Urinary bladder (tissue), 4 donors: ENCODE data around the gene PYGM. TPM values are rescaled to one million over a fixed set of nuclear protein-coding genes. Genes with fewer than 3 reads are reported as not detected.

Source experiments
- DNase-seq: peaks from one replicate; pipeline ENCODE4 v3.0.0-alpha.2; 2015; ENCODE audit errors: extremely low spot score
- H3K27ac ChIP-seq: one replicate; pipeline ENCODE4 v1.5.1; 2013; ENCODE audit warnings: low read depth, mild to moderate bottlenecking, moderate library complexity
- H3K36me3 ChIP-seq: one replicate; pipeline ENCODE4 v1.6.1; 2013; ENCODE audit warnings: mild to moderate bottlenecking, moderate library complexity; ENCODE audit not compliant: insufficient read depth
- H3K4me1 ChIP-seq: one replicate; pipeline ENCODE4 v1.6.1; 2013; ENCODE audit warnings: mild to moderate bottlenecking, moderate library complexity; ENCODE audit not compliant: insufficient read depth
- H3K4me3 ChIP-seq: one replicate; pipeline ENCODE4 v1.5.1; 2013; ENCODE audit warnings: low read depth, low read length
- whole genome bisulfite sequencing: extraction: QIAGEN DNeasy Blood & Tissue Kit; methylation state at CpG from one replicate; pipeline ENCODE4 v1.1.7; 2013; 5-methylcytosine and 5-hydroxymethylcytosine counted together
- polyA plus RNA-seq: library from polyadenylated mRNA; stranded (reverse); fragments of 200-250 nt; gene quantifications from one replicate; pipeline ENCODE4 v1.2.3, GENCODE V29; 2013
- total RNA-seq: library from RNA; depleted of rRNA; stranded (reverse); fragments of >200 nt; gene quantifications from one replicate; pipeline ENCODE4 v1.2.3, GENCODE V29; 2014
- donor health status: healthy with polysubstance abuse.
- donor health status: healthy.

Gene PYGM
- total and polyA plus RNA-seq, 2 donors = 15.1 to 33.6 TPM

DNA sequence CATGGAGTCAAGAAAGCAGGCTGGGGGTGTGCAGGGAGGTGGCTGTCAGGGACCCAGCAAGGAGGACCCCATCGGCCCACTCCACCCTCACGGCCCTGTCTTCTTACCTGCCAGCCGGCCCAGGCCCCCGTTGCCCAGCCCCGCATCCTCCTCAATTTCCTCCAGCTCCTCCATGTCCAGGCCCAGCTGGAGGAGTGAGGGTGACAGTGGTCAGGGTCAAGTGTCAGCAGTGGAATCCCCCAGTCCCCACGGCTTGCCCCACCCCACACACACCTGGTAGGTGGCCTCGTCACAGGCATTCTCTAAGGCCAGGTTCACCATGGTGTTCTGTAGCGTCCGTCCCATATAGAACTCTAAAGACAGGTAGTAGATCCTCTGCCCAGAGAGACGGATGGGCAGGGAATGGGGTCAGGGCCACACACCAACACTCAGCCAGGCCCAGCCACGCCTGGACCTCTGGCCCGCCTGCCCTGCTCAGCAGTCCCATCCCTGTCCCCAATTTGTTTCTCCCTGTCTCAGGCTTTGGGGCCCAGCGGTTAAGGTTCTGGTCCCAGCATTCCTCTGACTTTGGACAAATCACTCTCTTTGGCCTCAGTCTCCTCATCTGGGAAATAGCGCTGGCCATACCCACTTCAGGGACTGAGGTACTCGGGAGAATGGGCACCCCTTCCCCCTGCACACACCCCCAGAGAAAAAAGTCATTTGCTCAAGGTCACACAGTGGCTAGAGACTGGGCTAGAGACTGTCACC, 1.3 kb downstream of the PYGM start:
- no peak for DNase-seq
- no peak overlapping the region for H3K27ac ChIP-seq
- H3K4me1 ChIP-seq = no peaks in the 10 kb centered on the region
- H3K36me3 ChIP-seq = no peaks in the 10 kb centered on the region
- H3K4me3 ChIP-seq = no peak overlapping the region
- 89% methylated on average over 15 of the region's 15 CpGs for WGBS

DNA sequence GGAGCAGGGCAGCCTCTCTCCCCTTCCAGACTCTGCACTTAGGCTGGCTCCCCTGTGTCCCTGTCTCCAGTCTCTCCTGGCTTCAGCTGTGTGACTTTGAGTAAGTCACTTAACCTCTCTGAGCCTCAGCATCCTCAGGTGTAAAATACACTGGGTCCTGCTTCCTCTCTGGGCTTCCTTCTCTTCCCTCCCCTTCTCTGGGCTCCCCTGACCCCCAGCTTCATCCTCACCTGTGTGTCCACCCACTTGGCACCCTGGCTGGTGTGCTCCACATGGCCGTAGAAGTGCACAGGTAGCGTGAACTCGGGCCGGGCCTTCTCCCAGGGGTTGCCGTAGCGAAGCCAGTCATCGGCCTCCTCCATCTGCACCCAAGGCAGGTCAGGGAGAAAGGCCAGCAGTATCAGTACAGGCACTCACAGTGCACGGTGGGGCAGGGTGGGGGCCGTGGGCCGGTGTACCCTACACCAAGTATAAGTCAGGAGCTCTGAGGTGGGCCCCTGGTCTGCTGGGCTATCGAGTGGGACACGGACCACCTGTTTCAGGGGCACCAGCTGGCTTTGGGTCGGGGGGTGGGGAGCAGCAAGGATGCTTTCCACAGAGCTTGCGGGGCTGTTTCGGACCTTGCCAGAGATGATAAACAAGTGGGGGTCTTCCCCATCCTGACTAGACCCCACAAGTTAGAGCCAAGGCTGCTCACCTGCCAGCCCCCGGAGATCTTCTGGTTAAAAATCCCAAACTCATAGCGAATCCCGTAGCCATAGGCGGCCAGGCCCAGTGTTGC, 2.0 kb downstream of the PYGM start:
- 87% methylated on average over 19 of the region's 19 CpGs for WGBS
- Histone ChIP-seq H3K36me3 (no peaks in the 10 kb centered on the region), H3K27ac (no peak overlapping the region), H3K4me3 (no peak overlapping the region), H3K4me1 (no peaks in the 10 kb centered on the region)
- DNase-seq = no peak

DNA sequence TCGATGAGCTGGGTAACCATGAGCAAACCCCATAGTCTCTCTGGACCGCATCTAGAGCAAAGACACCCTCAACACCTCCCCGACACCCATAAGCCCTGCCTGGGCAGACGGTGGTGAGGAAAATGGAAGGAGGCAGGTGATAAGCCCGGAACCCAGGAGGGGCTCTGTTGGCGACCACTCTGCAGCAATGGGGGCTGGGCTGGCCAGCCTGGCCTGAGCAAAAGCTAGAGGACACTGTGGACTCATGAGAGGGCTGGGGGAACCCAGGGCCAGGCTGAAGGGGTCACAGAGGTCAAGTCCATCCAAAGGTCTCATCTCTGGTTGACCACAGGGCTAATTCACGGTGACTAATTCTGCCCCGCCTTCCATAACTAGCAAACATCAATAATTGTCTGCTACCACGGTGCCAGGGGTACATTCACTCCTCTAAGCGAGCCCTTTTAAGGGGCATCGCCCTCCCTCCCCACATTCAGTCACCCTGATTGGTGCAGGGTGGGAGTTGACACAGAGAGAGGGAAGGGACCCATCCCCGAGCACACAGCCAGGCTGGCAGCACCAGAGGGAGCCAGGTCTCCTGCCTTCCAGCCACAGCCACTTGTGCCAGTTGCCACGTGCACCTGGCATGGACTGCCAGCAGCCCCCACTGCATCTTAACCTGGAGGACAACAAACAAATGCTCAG, 4.0 kb downstream of the PYGM start:
- Histone ChIP-seq H3K27ac (no peak overlapping the region), H3K4me3 (no peak overlapping the region), H3K36me3 (no peaks in the 10 kb centered on the region), H3K4me1 (no peaks in the 10 kb centered on the region)
- WGBS = 87% methylated on average over 13 of the region's 13 CpGs
- DNase-seq = no peak

DNA sequence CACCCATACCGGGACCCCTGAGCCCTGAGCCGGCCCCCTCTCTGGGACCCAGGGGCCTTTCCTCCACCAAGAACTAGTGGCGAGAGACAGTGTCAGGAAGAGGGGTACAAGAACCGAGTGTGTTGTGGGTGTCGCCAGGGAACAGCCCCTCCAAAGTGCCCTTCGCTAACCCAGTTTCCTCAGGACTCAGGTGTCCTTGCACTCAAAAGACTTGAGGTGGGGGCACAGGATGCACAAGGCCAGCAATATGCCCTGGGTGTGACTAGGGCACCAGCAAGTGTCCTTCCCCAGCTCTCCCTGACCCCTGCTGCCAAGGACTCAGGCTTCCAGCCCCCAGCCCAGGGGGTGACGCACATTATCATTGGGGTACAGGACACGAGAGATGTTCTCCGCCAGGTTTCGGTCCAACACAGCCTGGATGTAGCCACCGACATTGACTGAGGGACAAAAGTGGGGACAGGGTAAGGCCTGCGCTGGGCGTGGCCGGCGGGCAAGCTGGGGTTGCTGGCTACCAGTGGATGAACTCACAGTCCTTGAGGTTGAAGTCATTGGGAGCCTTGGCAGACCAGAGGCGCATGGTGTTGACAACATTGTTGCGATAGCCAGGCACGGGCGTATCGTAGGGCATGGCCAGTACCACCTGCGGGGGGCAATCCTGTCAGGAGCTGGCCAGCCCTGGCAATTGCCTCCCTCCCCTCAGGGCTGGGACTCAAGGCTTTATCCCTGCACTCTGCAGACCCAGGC, 4.7 kb downstream of the PYGM start:
- no peaks in the 10 kb centered on the region for H3K36me3 ChIP-seq
- H3K4me1 ChIP-seq = no peaks in the 10 kb centered on the region
- WGBS = 90% methylated on average over 21 of the region's 21 CpGs
- DNase-seq = no peak
- H3K4me3 ChIP-seq = no peak overlapping the region
- no peak overlapping the region for H3K27ac ChIP-seq

DNA sequence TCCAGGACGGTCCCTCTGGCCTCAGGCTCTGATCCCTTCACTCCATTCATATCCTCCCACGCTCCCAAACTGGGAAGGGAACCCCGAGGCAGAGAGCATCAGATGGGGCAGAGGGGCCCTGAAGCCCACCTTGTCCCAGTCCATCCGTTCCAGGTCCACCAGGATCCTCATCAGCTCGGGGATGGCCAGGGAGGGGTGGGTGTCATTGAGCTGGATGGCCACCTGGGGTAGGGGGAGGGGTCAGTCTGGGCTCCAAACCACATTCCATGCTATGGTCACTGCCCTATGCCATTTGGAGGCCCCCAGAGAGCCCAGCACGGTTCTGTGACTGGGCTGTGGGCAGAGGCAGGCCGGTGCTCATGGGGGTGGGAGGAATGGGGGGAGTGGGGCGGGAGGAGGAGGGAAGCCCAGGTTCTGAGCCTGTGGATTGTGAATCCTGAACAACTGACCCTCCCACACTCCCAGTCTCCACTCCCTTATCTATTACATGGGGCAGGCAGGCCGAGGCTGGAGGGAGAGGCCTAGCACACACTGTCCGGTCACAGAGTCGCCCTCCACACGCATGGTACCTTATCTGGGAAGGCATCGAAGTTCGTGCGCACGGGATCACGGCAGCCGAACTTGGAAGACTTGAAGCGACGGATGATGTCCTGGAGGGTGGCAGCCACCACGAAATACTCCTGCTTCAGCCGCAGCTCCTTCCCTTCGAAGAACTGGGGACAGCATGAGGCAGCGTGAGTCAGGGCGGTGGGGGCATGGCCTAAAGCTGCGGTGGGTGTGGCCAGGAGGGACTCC, 5.5 kb downstream of the PYGM start:
- Histone ChIP-seq H3K36me3 (no peaks in the 10 kb centered on the region), H3K4me3 (no peak overlapping the region), H3K4me1 (no peaks in the 10 kb centered on the region), H3K27ac (no peak overlapping the region)
- WGBS = 84% methylated on average over 26 of the region's 26 CpGs
- no peak for DNase-seq

DNA sequence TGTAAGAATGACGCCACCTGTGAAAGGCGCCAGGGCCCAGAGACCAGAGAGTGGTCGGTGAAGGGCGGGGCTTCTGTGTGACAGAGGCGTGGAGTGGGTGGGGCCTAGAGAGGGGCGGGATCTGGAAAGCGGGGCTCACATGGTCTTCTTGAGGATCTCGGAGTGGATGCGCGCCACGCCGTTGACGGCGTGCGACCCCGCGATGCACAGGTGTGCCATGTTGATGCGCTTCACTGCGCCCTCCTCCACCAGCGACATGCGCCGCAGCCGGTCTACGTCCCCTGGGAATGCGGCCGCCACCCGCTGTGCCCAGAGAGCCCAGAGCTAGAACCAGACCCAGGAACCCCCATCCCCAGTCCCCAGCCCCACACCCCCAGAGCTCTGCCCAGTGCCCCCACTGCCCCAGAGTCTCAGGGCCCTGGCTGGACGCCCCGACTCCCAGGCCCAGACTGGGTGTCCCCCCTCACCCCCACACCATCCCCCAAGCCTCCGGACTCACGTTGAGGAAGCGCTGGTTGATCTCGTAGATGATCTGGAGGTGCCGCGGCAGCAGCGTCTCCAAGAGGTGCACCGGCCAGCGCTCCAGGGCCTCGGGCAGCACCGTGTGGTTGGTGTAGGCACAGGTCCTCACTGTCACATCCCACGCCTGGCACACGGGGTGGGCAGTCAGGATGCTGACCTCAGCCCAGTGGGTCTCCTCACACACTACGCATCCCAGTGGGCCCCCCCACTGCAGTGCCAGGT, 6.2 kb downstream of the PYGM start:
- 92% methylated on average over 43 of the region's 43 CpGs for WGBS
- H3K4me3 ChIP-seq = no peak overlapping the region

DNA sequence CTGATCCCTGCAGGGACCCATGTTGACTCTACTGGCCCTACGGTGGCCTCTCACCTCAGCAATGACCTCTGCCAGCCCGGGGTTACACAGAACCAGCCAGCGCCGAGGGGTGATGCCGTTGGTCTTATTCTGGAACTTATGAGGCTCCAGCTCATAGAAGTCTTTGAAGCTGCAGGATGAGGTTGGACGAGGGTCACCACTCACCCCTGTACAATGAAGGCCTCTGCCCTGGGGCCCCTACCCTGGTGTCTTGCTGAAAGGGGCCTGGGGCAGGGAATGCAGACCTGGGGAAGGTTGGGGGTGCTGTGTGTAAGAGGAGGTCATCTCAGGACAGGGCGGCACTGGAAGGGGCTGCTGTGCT, 6.8 kb downstream of the PYGM start:
- 90% methylated on average over 7 of the region's 7 CpGs for WGBS
- H3K27ac ChIP-seq = no peak overlapping the region
- H3K4me1 ChIP-seq = no peaks in the 10 kb centered on the region
- no peak overlapping the region for H3K4me3 ChIP-seq
- no peak for DNase-seq
- no peaks in the 10 kb centered on the region for H3K36me3 ChIP-seq

More for the DNA sequence above, 6.2 kb downstream of the PYGM start:
- DNase-seq = no peak
- no peak overlapping the region for H3K27ac ChIP-seq
- H3K36me3 ChIP-seq = no peaks in the 10 kb centered on the region
- no peaks in the 10 kb centered on the region for H3K4me1 ChIP-seq

DNA sequence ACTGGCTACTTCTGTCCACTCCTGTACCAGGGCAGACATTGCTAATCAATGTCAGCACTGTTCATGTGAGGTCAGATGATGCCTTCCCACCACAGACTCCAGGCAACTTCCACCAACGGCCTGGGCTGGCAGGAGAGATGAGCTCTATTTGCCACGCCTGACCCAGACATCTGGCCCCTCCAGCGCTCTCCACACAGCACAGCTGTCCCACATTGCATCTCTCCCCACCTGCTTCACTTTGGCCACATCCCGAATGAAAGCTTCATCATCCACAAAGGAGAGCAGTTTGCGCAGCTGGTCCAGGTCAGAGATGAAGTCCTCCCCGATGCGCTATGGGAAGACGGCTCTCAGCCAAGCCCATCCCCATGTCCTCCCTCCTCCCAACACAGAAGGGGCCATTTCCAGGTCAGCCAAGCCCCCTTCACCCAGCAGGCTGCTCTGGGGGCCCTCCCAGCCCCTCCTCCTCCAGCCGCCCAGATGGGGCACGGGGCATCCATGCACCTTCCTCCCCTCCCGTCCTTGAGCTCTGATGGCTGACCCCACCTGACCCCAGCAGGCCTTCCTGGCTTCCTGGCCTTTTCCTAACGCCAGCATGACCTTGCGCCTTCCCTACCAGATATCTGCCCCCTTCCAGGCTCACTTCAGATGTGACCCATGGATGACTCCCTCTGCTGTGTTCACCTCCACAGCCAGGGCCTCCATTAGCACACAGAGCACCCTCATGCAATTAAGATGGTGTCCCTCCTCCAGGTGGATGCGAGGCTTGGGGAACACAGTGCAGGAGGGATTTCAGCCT, 7.4 kb downstream of the PYGM start:
- Histone ChIP-seq H3K4me3 (no peak overlapping the region), H3K4me1 (no peaks in the 10 kb centered on the region), H3K36me3 (no peaks in the 10 kb centered on the region), H3K27ac (no peak overlapping the region)
- 81% methylated on average over 14 of the region's 14 CpGs for WGBS
- no peak for DNase-seq

DNA sequence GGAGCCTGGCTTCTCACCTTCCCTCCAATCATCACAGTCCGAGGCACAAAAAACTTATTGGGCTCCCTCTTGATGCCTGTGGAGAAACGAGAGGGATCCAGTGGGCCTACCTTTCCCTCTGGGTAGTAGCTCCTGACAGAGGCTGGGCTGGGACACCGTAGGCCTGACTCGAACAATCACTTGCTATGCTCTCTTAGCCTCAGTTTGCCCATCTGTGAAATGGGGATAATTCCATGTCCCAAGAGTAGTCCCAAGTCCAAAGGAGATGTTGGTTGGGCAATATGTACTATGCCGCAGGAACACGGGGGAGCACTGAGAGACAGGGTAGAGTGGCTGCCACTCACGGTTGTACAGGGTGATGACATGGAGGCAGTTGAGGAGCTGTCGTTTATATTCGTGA, 8.2 kb downstream of the PYGM start:
- H3K4me3 ChIP-seq = no peak overlapping the region
- H3K36me3 ChIP-seq = no peaks in the 10 kb centered on the region
- no peak for DNase-seq
- 96% methylated on average over 9 of the region's 9 CpGs for WGBS
- H3K27ac ChIP-seq = no peak overlapping the region
- no peaks in the 10 kb centered on the region for H3K4me1 ChIP-seq

DNA sequence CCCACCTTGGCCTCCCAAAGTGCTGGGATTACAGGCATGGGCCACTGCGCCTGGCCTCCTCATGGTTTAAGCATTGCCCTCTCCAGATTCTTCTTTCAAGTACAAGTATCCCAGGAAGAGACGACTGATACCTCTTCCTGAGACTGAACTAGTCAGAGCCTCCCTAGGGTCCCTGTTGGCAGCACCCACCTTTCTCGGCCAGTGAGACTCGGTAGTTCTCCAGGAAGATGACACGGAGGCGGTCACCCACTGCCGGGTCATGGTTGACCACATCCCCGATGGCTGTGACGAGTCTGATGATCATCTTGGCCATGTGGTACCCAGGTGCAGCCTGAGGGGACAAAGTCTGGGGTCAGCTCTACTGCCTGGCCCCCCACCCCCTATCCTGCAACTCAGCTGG, 8.6 kb downstream of the PYGM start:
- no peak for DNase-seq
- Histone ChIP-seq H3K27ac (no peak overlapping the region), H3K36me3 (no peaks in the 10 kb centered on the region), H3K4me3 (no peak overlapping the region), H3K4me1 (no peaks in the 10 kb centered on the region)
- WGBS = 91% methylated on average over 9 of the region's 9 CpGs

DNA sequence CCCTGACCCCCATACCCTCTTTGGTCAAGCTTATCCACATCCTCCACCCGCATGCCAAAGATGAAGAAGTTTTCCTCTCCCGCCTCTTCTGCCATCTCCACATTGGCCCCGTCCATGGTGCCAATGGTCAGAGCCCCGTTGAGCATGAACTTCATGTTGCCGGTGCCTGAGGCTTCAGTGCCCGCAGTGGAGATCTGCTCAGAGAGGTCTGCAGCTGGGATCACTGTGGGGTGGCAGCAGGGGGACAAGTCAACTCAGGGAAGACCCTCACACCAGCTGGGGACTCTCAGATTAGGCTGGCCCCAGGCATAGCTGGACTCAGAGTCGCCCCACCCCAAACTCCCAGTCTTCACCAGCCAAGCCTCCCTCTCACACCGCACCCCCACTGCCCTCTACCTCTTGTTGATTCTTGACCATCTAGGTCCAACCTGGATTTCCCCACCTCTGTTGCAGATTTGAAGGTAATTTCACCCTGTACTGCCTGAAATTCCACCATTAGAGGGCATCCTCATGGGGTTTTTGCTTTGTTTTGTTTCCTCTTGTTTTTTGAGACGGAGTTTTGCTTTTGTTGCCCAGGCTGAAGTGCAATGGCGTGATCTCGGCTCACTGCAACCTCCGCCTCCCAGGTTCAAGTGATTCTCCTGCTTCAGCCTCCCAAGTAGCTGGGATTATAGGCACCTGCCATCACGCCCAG, 9.3 kb downstream of the PYGM start:
- H3K27ac ChIP-seq = no peak overlapping the region
- no peak for DNase-seq
- WGBS = 93% methylated on average over 13 of the region's 13 CpGs
- H3K36me3 ChIP-seq = no peaks in the 10 kb centered on the region
- H3K4me1 ChIP-seq = no peaks in the 10 kb centered on the region
- no peak overlapping the region for H3K4me3 ChIP-seq
